Measurements from ENCODE around the gene HAGH. TPM values are rescaled to one million over a fixed set of nuclear protein-coding genes. Genes with fewer than 3 reads are reported as not detected.

The HAGH gene
- total RNA-seq, 2 donors from 2014 or later, result 99.8 to 183 TPM

DNA sequence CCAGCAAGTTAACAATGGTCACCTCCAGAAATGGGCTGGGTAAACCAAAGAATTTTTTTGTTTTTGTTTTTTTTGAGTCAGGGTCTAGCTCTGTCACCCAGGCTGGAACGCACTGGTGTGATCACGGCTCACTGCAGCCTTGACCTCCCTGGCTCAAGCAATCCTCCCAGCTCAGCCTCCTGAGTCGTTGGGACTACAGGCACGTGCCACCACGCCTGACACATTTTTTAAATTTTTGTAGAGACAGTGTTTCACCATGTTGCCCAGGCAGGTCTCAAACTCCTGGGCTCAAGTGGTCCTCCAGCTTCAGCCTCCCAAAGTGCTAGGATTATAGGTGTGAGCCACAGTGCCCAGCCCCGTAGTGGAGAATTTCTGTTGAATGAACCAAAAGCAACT is 46.0 kb downstream of the HAGH start:
- Histone ChIP-seq H3K9me3 (no peaks in the 10 kb centered on the region), H3K27me3 (replicated peaks; ENCODE audit: insufficient read depth) (no peaks in the 10 kb centered on the region), H3K36me3 (peaks cover 30% of the 10 kb centered on the region), H3K27ac (no peak overlapping the region), H3K4me3 (no peak overlapping the region), H3K4me1 (ENCODE audit: control insufficient read depth in 1 of 2, low read depth in 2 of 2) (peaks cover 14 to 39% of the 10 kb centered on the region in 2 donors)
- no peak for DNase-seq (ENCODE audit: low spot score)
- ATAC-seq (ENCODE audit: insufficient number of reproducible peaks, low FRiP score, low read depth), result no peak
- TF ChIP-seq, protein P1, sequence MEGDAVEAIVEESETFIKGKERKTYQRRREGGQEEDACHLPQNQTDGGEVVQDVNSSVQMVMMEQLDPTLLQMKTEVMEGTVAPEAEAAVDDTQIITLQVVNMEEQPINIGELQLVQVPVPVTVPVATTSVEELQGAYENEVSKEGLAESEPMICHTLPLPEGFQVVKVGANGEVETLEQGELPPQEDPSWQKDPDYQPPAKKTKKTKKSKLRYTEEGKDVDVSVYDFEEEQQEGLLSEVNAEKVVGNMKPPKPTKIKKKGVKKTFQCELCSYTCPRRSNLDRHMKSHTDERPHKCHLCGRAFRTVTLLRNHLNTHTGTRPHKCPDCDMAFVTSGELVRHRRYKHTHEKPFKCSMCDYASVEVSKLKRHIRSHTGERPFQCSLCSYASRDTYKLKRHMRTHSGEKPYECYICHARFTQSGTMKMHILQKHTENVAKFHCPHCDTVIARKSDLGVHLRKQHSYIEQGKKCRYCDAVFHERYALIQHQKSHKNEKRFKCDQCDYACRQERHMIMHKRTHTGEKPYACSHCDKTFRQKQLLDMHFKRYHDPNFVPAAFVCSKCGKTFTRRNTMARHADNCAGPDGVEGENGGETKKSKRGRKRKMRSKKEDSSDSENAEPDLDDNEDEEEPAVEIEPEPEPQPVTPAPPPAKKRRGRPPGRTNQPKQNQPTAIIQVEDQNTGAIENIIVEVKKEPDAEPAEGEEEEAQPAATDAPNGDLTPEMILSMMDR (IDR thresholded peaks at IDR 0.05), result no peak

DNA sequence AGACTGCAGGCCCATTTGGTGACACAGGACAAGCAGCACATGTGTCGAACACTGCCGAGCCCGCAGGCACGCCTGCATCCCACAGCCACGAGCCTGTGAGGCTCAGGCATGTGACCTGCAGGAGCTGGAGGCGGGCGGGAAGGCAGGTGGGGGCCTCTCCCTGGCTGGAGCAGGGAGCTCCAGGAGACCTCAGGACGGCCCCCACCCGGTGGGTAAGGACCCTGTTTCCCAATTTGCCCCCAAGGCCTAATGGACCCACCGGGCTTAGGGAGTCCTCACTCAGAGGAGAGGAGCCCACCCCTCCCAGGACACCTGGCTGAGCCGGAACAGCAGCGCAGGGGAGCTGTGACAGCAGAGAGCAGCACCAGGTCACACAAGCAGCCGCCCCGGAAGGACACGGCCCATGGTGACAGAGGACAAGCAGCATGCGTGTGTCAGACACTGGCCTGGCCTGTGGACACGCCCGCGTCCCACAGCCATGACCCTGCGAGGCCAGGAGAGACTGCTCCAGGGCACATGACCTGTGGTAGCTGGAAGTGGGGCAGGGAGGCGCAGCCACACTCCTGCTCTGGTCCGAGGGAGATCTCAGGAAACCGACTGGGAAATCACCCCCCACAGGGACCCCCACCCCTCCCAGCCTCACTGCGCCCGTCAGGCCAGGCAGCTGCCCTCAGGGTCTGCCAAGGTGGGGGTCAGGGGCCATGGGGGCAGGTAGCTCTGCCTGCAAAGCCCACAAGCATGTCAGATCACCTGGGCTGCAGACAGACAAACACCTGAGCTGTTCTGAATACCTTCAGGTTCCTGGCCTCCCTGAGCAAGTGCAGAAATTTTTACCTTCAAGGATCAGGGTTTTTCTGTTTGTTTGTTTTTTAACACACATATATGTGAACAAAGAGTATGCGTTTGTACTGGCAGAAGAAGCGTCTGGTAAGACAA is 46.6 kb downstream of the HAGH start:
- DNase-seq (ENCODE audit: low spot score), result no peak
- TF ChIP-seq, protein P1 (IDR thresholded peaks at IDR 0.05), result no peak
- H3K27ac ChIP-seq, result no peak overlapping the region
- peaks cover 30% of the 10 kb centered on the region for H3K36me3 ChIP-seq
- no peak overlapping the region for H3K4me3 ChIP-seq
- ATAC-seq (ENCODE audit: insufficient number of reproducible peaks, low FRiP score, low read depth), result no peak
- H3K27me3 ChIP-seq (replicated peaks; ENCODE audit: insufficient read depth), result no peaks in the 10 kb centered on the region
- H3K9me3 ChIP-seq, result no peaks in the 10 kb centered on the region
- H3K4me1 ChIP-seq (ENCODE audit: control insufficient read depth in 1 of 2, low read depth in 2 of 2), result peaks cover 14 to 36% of the 10 kb centered on the region in 2 donors

DNA sequence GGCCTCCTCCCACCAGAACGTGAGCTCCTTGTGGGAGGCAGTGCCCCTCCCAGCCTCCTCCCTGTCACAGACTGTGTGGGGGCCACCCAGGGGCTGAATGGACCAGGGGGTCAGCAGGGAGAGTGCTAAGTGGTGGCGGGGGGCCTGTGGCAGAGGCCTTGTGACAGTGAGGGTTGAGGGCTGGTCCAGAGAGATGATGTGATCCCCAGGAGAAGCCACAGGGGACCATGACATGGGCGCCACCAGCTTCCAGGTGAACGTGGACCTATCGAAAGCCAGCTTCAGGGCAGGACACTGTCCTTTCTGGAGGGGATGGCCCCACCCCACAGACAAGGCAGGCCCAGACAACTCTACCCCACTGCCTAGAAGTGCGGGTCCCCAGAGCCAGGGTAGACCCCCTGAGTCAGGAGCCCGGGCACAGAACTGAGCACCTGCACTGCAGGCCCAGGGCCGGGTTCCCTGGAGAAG is 47.4 kb downstream of the HAGH start:
- no peak overlapping the region for H3K27ac ChIP-seq
- DNase-seq (ENCODE audit: low spot score) (no peak), ATAC-seq (ENCODE audit: insufficient number of reproducible peaks, low FRiP score, low read depth) (no peak)
- no peaks in the 10 kb centered on the region for H3K9me3 ChIP-seq
- peaks cover 16 to 36% of the 10 kb centered on the region in 2 donors for H3K4me1 ChIP-seq (ENCODE audit: control insufficient read depth in 1 of 2, low read depth in 2 of 2)
- TF ChIP-seq, protein P1 (IDR thresholded peaks at IDR 0.05), result no peak
- H3K36me3 ChIP-seq, result peaks cover 30% of the 10 kb centered on the region
- H3K4me3 ChIP-seq, result no peak overlapping the region
- H3K27me3 ChIP-seq (replicated peaks; ENCODE audit: insufficient read depth), result no peaks in the 10 kb centered on the region

DNA sequence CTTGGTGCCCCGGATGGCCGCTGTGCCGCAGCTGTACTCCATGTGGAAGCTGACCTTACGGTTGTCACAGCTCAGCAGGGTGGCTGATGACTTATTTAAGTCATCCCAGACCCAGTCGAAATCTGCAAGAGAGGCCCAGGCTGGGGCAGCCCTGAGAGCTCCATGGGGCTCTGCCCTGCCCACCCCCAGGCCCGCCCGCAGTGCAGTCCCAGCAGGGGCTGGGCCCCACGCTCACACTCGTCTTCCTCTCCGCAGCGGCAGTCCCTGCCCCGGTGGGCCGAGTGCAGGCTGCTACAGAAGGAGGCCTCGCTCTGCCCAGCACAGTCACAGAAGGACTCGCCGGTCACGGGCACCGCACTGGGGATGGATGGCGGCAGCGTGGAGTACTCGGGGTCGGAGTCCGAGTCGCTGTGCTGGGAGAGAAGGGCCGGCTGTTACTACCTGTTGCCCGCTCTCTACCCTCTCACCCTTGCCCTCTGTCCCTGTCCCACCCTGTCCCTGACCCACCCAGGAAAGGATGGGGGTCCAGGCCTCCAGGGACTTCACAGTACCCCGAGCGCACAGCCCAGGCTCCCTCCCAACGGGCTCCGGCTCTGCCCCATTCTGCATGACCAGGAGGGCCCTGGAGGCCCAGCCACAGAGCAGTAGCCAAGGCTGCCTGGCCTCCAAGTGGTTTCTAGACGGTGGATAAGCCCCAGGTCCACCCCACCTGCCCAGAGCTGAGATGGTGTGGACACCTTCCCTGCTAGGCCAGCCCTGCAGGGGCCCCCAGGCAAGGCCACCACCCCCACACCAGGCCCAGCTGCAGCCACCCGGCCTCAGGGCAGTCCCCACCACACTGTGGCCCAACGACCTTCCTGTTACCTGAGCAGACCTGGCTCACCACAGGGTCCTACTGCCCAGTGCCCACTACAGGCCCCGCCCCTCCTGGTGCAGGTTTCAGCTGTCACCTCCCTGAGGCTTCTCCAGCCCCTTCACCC is 48.1 kb downstream of the HAGH start:
- H3K27ac ChIP-seq, result no peak overlapping the region
- peaks cover 18 to 35% of the 10 kb centered on the region in 2 donors for H3K4me1 ChIP-seq (ENCODE audit: control insufficient read depth in 1 of 2, low read depth in 2 of 2)
- H3K9me3 ChIP-seq, result no peaks in the 10 kb centered on the region
- no peaks in the 10 kb centered on the region for H3K27me3 ChIP-seq (replicated peaks; ENCODE audit: insufficient read depth)
- H3K4me3 ChIP-seq, result no peak overlapping the region
- TF ChIP-seq, protein P1 (IDR thresholded peaks at IDR 0.05), result no peak
- no peak for ATAC-seq (ENCODE audit: insufficient number of reproducible peaks, low FRiP score, low read depth)
- no peak for DNase-seq (ENCODE audit: low spot score)
- H3K36me3 ChIP-seq, result peaks cover 30% of the 10 kb centered on the region

All from thoracic aorta (tissue), 2 donors.